Uterus (tissue), 4 donors: ENCODE results near the gene ZRANB2. TPM values are rescaled to one million over a fixed set of nuclear protein-coding genes. Genes with fewer than 3 reads are reported as not detected.
A peak's percentile ranks its signal among the peaks of the same experiment; 100 is the strongest.

ENCODE experiments used
- DNase-seq, 2 donors: peaks; one replicate each; pipeline ENCODE4 v3.0.0-alpha.2; 2019 to 2020
- H3K27ac ChIP-seq, 2 donors: fragments of 200-600 bp; sonication (generic); 1 replicate in 1 of 2; 2 replicates in 1 of 2; pipeline ENCODE4 v1.5.1; 2016 to 2018
- H3K27me3 ChIP-seq, 2 donors: fragments of 200-600 bp; sonication (generic); one replicate each; pipeline ENCODE4 v1.5.1; 2018 to 2019; ENCODE audit warnings: control low read depth in 1 of 2
- H3K36me3 ChIP-seq, 2 donors: fragments of 200-600 bp; sonication (generic); one replicate each; pipeline ENCODE4 v1.5.1; 2019; ENCODE audit warnings: control low read depth in 1 of 2
- H3K4me1 ChIP-seq, 2 donors: fragments of 200-600 bp; sonication (generic); one replicate each; pipeline ENCODE4 v1.5.1; 2018 to 2019; ENCODE audit warnings: control low read depth in 1 of 2
- H3K4me3 ChIP-seq, 2 donors: fragments of 200-600 bp; sonication (generic); 1 replicate in 1 of 2; 2 replicates in 1 of 2; pipeline ENCODE4 v1.5.1; 2018 to 2019; ENCODE audit warnings: mild to moderate bottlenecking in 1 of 2
- H3K9me3 ChIP-seq, 2 donors: fragments of 200-600 bp; sonication (generic); one replicate each; pipeline ENCODE4 v1.5.1; 2019; ENCODE audit warnings: control low read depth in 1 of 2
- POLR2A ChIP-seq, 2 donors: fragments of 450-650 bp; IDR thresholded peaks; one replicate each; pipeline ENCODE4 v1.6.1; 2016; ENCODE audit warnings: antibody characterized with exemption in 2 of 2, mild to moderate bottlenecking in 1 of 2, moderate library complexity in 1 of 2
- intact Hi-C: fragments of 100-400 bp; cut with DNase I; formaldehyde crosslinking; loops from one replicate; pipeline ENCODE4 v1.15.1; 2023; ENCODE audit warnings: low total_unique reads
- total RNA-seq, 4 donors: library from RNA; depleted of rRNA in 3 of 4; stranded (reverse); fragments of >200 nt in 3 of 4; gene quantifications; one replicate each; pipeline versions ENCODE4 v1.1.0 to v1.2.4, GENCODE V29; 2014 to 2023
- TF ChIP-seq, protein P1 (sequence below), 4 experiments: fragments of 200-600 bp in 2 of 4; fragments of 450-650 bp in 2 of 4; sonication (generic) in 2 of 4; IDR thresholded peaks; one replicate each; pipeline ENCODE4 v1.5.1; 2016 to 2019; ENCODE audit warnings: antibody characterized with exemption in 4 of 4, mild to moderate bottlenecking in 2 of 4, moderate library complexity in 1 of 4
- donor health status: DM: yes; HTN: yes; CAD: no.

The ZRANB2 gene
- total RNA-seq, 4 donors from 2014 or later = 29.5 to 178 (median 122) TPM

GRCh38 chr1:71086331-71086730, 5.5 kb upstream of the ZRANB2 start:
- H3K36me3 ChIP-seq = no peaks in the 10 kb centered on the region
- TF ChIP-seq, protein P1, sequence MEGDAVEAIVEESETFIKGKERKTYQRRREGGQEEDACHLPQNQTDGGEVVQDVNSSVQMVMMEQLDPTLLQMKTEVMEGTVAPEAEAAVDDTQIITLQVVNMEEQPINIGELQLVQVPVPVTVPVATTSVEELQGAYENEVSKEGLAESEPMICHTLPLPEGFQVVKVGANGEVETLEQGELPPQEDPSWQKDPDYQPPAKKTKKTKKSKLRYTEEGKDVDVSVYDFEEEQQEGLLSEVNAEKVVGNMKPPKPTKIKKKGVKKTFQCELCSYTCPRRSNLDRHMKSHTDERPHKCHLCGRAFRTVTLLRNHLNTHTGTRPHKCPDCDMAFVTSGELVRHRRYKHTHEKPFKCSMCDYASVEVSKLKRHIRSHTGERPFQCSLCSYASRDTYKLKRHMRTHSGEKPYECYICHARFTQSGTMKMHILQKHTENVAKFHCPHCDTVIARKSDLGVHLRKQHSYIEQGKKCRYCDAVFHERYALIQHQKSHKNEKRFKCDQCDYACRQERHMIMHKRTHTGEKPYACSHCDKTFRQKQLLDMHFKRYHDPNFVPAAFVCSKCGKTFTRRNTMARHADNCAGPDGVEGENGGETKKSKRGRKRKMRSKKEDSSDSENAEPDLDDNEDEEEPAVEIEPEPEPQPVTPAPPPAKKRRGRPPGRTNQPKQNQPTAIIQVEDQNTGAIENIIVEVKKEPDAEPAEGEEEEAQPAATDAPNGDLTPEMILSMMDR (IDR thresholded peaks at IDR 0.05) = no peak
- no peak for TF ChIP-seq POLR2A (IDR thresholded peaks at IDR 0.05)
- no peaks in the 10 kb centered on the region for H3K27me3 ChIP-seq
- H3K4me3 ChIP-seq = no peak overlapping the region
- intact Hi-C loops = no loop called here
- no peaks in the 10 kb centered on the region for H3K4me1 ChIP-seq
- H3K9me3 ChIP-seq = no peaks in the 10 kb centered on the region
- DNase-seq = no peak
- H3K27ac ChIP-seq = no peak overlapping the region

- DNase-seq = no peak
- Histone ChIP-seq H3K27me3 (no peaks in the 10 kb centered on the region), H3K4me3 (no peak overlapping the region), H3K27ac (no peak overlapping the region), H3K4me1 (peaks cover 0 to 6% of the 10 kb centered on the region in 2 donors), H3K36me3 (no peaks in the 10 kb centered on the region), H3K9me3 (no peaks in the 10 kb centered on the region)
- intact Hi-C loops = no loop called here
- no peak for TF ChIP-seq POLR2A (IDR thresholded peaks at IDR 0.05)
- TF ChIP-seq, protein P1 (IDR thresholded peaks at IDR 0.05) = no peak
Observed at GRCh38 chr1:71083271-71083670, 2.4 kb upstream of the ZRANB2 start.

DNA sequence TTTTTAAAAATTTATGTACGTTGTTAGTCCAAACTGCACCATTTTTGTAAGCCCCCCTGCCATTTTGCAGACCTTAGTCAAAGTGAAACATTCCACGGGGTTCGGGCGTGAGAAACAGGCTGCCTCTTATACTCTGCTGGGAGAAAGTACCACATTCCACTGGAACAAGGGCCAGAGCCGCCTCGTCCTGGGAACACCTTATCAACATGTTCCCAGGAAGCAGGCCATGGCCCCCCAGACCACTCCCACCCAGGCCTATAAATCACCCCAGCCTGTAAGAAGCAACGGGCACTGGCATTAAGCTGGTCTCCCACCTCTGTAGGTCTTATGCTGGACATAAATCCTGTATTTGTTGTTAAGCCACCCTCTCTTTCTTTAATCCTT, 854 bp upstream of the ZRANB2 start:
- peak overlapping the region; percentile 73 to 86 for H3K4me3 ChIP-seq
- intact Hi-C loops = no loop called here
- H3K27me3 ChIP-seq = no peaks in the 10 kb centered on the region
- TF ChIP-seq, protein P1 (IDR thresholded peaks at IDR 0.05) = no peak
- TF ChIP-seq POLR2A (IDR thresholded peaks at IDR 0.05) = no peak
- H3K4me1 ChIP-seq = peaks cover 0 to 7% of the 10 kb centered on the region in 2 donors
- H3K9me3 ChIP-seq = no peaks in the 10 kb centered on the region
- DNase-seq = peak; percentile 19 to 22
- H3K36me3 ChIP-seq = no peaks in the 10 kb centered on the region
- peak overlapping the region; percentile 84 to 92 for H3K27ac ChIP-seq

GRCh38 chr1:71080230-71080738, 551 bp downstream of the ZRANB2 start:
- no peak for TF ChIP-seq POLR2A (IDR thresholded peaks at IDR 0.05)
- TF ChIP-seq, protein P1 (IDR thresholded peaks at IDR 0.05) = no peak
- H3K27me3 ChIP-seq = no peaks in the 10 kb centered on the region
- peak overlapping the region; percentile 73 to 86 for H3K4me3 ChIP-seq
- intact Hi-C loops = no loop called here
- no peaks in the 10 kb centered on the region for H3K36me3 ChIP-seq
- peaks cover 0 to 7% of the 10 kb centered on the region in 2 donors for H3K4me1 ChIP-seq
- H3K9me3 ChIP-seq = no peaks in the 10 kb centered on the region
- no peak for DNase-seq
- peak overlapping the region; percentile 84 to 92 for H3K27ac ChIP-seq

DNA sequence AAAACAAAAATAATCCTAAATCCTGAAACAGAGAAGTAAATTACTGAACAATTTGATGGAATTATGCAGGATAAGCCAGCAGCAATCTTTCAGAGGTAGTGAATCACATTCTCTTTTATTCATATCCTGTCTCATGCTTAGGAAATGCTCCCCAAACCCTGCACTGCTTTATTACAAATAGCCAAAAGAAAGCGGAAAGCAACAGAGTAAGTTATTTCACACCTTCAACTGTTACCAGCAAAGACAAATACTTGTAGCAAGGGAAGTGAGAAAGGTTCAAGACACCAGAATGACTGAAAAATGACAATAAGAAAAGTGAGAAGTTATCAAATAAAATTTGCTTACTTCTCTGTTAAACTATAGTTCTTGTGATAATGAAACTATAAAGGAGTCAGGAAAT, 6.2 kb downstream of the ZRANB2 start:
- Histone ChIP-seq H3K27me3 (no peaks in the 10 kb centered on the region), H3K36me3 (no peaks in the 10 kb centered on the region), H3K9me3 (no peaks in the 10 kb centered on the region), H3K27ac (no peak overlapping the region), H3K4me3 (no peak overlapping the region), H3K4me1 (peaks cover 0 to 7% of the 10 kb centered on the region in 2 donors)
- no peak for DNase-seq
- TF ChIP-seq, protein P1 (IDR thresholded peaks at IDR 0.05) = no peak
- no peak for TF ChIP-seq POLR2A (IDR thresholded peaks at IDR 0.05)
- intact Hi-C loops = no loop called here
